KOPT-K1 (cell line): Measurements from ENCODE around the gene TM4SF4.

Source experiments
- H3K27ac ChIP-seq: fragments of 200-600 bp; sonication (generic); 2 replicates; pipeline ENCODE4 v1.5.1; 2016; ENCODE audit warnings: antibody characterized with exemption, mild to moderate bottlenecking, low read depth, low read length; ENCODE audit not compliant: poor library complexity, severe bottlenecking
- H3K36me3 ChIP-seq: fragments of 200-600 bp; sonication (generic); 2 replicates; pipeline ENCODE4 v1.5.1; 2017; ENCODE audit warnings: antibody characterized with exemption, mild to moderate bottlenecking, low read length, moderate library complexity; ENCODE audit not compliant: insufficient read depth
- H3K9me3 ChIP-seq: fragments of 200-600 bp; sonication (generic); 2 replicates; pipeline ENCODE4 v1.5.1; 2017; ENCODE audit warnings: antibody characterized with exemption, low read length, mild to moderate bottlenecking; ENCODE audit not compliant: insufficient read depth, poor library complexity, severe bottlenecking

The TM4SF4 gene

DNA sequence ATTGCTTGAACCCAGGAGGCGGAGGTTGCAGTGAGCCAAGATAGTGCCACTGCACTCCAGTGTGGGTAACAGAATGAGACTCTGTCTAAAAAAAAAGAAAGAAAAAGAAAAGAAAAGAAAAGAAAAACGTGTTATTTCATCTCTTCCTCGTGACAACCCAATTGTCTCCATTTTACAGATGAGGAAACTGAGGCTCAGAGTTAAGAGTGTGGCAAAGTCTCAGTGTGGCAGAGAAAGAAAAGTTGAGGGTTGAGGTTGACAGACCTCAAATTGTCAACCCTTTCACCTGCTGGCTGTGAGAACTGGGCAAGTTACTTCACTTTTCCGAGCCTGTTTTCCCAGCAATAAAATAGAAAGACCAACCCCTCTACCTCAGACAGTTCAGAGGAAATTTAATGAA is 59.6 kb downstream of the TM4SF4 start:
- Histone ChIP-seq H3K9me3 (no peaks in the 10 kb centered on the region), H3K27ac (no peak overlapping the region)

DNA sequence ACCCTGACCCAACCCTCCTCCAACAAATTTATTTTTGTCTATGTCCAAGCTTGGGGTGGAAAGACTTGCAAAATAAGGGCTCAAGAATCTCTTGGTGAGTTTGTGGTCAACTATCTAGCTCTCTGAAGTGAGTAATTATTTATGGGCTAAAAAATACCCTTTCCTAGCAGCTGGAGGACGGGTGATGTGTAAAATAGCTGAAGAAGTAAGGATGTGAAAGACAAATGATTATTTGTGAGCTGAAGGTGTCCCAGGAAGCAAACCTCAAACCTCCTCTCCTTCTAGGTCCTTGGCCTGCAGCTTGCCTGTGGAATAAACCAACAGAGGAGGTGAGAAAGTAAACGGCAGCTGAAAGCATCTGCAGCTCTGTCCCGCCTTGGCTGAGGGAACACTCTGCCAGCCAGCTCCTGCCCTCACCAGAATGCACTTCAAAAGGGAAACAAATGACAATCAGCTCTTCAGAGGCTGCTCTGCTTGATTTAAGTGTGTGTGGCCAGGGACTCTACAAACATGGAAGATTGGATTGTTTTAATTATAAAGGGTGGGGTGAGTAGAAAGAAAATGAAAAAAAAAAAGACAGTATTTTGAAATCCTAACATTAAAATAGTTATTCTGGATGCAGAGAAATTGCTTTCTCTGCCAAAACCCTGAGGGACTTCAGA is 60.3 kb downstream of the TM4SF4 start:
- Histone ChIP-seq H3K27ac (no peak overlapping the region), H3K9me3 (no peaks in the 10 kb centered on the region)

More for the DNA sequence above, 59.6 kb downstream of the TM4SF4 start:
- no peaks in the 10 kb centered on the region for H3K36me3 ChIP-seq

DNA sequence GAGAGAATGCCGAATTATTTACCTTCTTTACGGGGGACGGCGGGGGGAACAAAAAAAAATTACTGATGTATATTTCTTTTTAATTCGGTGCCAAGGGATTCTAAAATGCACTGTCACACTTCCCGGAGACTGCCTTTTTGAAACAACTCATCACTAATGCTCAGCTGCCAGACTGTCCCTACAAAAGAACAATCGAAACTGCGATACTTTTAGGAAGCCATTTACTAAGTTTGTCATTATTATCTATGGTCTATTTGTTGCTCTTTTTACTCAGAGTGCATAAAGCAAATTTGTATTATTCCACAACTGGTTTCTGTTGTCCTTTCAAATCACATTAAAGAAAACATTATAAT is 60.8 kb downstream of the TM4SF4 start:
- Histone ChIP-seq H3K36me3 (no peaks in the 10 kb centered on the region), H3K27ac (no peak overlapping the region), H3K9me3 (no peaks in the 10 kb centered on the region)

More for the DNA sequence above, 60.3 kb downstream of the TM4SF4 start:
- no peaks in the 10 kb centered on the region for H3K36me3 ChIP-seq

DNA sequence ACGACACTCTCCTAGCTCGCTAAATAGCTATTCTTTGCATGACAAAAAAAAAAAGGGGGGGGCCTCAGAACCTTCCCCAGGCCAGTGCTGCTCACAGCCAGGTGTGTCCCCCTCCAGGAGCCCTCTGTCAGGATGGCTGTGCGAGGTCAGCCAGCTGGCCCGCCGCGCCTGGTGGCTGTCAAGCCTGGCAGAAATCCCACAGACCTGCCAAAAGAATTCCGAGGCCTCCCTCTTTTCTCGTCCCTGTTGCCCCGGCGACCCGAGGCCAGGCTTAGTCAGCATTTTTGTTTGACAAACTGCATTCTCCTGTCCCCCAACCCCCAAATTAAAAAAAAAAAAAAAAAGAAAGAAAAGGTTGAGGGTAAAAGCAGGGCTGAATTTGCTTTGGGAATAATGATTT is 61.9 kb downstream of the TM4SF4 start:
- H3K36me3 ChIP-seq: no peaks in the 10 kb centered on the region
- no peak overlapping the region for H3K27ac ChIP-seq
- no peaks in the 10 kb centered on the region for H3K9me3 ChIP-seq

DNA sequence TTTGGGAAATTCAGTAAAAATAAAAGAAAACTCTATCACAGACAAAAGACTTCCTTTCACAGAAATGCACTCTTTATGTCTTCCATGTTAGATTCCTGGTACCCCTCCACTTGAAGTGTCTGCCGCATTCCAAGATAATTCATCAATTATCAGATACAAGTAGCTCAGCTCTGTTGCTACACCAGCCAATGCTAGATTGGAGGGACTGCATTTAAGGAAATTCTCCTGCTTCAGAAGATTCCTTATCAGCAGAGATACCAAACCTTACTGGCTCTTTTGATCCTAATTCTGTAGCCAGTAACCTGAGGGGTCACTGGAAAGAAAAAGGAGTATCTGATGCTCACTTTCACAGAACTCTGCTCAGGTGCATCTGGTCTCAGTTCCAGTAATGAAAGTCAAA is 63.9 kb downstream of the TM4SF4 start:
- Histone ChIP-seq H3K27ac (no peak overlapping the region), H3K36me3 (no peaks in the 10 kb centered on the region), H3K9me3 (no peaks in the 10 kb centered on the region)

DNA sequence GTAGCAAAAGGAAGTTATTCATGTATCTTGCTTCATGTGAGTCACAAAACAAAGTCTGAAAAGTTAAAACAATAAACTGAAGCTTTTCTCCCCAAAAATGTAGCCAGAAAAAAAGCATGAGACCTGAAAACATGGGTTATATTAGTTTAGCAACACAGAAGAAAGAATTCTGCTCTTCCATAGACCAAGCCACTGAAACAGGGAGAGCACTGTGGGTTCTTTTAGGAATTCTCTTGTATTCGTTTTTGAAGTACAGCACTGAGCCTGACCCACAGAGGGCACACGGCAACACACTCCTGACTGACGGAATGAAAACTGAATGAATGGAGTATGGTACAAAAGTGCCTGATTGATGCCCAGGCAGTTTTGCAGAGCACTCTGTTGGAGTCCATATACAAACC is 66.6 kb downstream of the TM4SF4 start:
- Histone ChIP-seq H3K9me3 (no peaks in the 10 kb centered on the region), H3K27ac (no peak overlapping the region), H3K36me3 (no peaks in the 10 kb centered on the region)

DNA sequence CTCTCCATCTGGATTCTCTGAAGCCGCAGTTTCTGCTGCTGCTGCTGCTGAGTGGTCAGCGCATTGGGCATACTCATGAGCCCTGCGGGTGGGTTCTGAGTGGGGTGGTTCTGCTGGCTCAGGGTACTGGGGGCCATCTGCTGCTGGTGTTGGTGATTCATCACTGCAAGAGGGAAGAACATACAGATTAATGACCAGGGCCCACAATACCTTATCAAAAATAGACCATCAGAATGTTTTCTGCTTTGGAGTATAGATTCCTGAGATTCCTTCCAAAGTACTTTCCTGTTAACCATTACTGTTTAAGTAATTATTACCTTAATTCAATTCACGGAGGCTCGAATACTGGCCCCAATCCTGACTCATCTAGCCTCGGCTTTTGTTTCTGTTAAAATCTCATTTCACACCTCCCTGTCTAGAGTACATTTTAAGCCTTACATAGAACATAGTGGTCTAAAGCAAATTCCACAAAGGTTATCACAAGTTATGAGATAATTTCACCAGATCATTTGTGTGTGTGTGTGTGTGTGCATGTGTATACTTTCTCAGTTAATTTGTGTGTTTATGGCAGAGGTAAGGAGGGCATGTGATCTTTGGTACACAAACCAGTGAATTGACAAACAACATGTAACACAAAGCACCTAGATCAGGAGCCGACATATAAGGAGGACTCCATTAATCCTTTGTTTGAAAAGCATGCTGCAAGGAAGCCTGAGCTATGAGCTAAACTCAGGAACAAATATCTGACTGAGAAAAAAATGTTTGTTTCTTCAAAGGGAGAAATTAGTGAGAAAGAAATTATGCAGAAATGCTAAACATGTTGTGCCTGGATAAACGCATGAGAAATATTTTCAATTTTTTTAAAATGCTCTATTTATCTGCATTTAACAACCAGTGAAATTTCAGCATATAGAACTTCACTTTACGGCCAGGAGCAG is 68.1 kb downstream of the TM4SF4 start:
- H3K27ac ChIP-seq: no peak overlapping the region
- no peaks in the 10 kb centered on the region for H3K36me3 ChIP-seq
- no peaks in the 10 kb centered on the region for H3K9me3 ChIP-seq

DNA sequence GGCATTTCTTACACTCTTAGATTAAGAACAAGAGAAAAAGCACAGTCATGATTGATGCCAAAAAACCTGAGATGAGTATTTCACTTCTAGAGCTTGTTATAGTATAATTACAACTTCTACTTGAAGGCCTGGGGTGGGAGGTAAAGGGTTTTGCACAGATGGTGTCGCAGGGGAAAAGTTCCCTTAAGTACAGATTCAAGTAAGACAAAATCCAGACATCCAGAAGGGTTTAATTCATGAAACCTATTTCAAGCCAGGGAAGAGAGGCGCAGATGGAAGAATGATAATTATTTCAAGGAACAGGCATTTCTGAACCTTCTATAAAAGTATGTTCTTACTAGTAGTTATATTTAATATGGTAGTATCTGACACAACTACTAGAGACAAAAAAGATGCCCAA is 70.6 kb downstream of the TM4SF4 start:
- Histone ChIP-seq H3K27ac (no peak overlapping the region), H3K36me3 (no peaks in the 10 kb centered on the region), H3K9me3 (no peaks in the 10 kb centered on the region)

DNA sequence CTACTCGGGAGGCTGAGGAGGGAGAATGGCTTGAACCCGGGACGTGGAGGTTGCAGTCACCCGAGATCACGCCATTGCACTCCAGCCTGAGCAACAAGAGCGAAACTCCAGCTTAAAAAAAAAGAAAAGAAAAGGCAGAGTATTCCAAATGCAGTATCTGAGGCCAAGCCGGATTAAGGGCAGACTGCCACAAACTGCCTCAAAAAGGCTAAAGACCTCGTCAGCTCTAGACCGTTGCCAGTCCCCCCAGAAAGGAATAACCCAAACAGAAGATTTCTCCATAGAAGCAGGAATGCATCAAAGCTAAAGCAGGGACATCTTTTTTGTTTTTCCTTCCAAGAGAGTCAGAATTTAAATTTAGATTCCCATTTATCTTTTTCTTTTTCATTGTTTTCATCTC is 72.9 kb downstream of the TM4SF4 start:
- H3K9me3 ChIP-seq: no peaks in the 10 kb centered on the region
- H3K27ac ChIP-seq: no peak overlapping the region
- no peaks in the 10 kb centered on the region for H3K36me3 ChIP-seq

DNA sequence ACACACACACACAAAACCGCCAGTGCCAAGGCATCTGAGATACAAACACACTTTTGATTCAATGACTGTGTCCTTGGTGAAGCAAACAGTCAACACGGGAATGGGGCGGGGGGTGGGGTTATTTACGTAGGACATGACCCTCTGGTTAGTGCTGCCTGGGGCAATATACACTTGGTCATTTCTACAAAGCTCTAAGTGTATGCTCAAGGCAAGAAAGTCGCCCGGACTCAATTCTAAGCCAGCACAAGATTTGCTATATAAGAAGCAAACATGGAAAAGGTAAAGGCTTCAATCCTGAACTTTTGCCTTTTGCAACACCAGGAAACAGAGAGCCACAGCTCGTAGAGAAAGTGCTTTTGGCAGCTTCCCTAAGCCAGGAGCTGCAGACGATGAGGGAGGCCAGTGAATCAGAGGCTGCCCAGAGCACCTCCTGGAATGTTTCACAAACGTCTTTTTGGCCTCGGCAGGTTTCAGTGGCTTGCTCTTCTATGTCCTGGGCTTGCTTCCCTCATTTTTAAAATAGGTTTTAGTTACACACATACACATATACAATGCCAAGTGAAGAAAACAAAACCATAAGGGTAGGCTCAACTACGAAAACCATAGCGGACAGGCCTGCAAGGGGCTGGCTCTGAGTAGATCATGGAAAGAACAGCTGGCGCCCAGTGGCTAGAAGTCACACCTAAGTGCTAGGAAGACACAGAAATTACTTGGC is 73.6 kb downstream of the TM4SF4 start:
- no peaks in the 10 kb centered on the region for H3K9me3 ChIP-seq
- no peak overlapping the region for H3K27ac ChIP-seq

DNA sequence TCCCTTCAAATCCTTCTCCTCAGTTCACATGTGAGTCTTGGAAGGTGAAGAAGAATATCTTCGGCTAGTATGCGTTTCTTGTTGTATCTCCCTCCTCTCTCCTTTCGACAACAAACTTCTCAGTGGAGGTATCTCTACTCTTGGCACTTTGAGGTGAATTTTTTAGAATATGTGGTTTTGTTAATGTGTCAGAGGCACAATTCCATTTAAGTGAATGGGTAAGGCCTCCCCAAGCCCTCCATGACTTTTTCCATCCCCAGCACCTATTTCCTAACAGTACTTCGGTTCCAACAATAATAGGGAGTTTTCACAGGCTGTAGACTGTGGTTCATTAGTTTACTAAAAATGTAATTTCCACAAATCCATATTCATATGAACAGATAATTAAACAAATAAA is 74.2 kb downstream of the TM4SF4 start:
- no peaks in the 10 kb centered on the region for H3K9me3 ChIP-seq
- H3K27ac ChIP-seq: no peak overlapping the region
- no peaks in the 10 kb centered on the region for H3K36me3 ChIP-seq

More for the DNA sequence above, 73.6 kb downstream of the TM4SF4 start:
- no peaks in the 10 kb centered on the region for H3K36me3 ChIP-seq

DNA sequence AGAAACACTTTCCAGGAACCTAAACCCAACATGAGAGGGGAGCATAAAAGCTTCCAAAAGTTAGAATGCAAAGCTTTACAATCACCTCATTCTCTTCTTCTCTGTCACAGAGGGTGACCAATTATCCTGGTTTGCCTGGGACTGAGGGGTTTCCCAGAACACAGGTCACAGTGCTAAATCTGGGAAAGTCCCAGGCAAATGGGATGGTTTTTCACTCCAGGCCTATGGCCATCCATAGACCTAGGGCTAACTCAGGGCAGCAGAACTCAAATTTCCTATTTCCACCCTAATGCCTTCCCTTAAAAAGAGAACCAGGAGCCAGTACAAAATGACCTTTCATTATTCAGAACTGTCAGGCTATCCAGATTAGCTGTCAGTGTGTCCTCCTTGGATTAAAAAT is 77.0 kb downstream of the TM4SF4 start:
- Histone ChIP-seq H3K9me3 (no peaks in the 10 kb centered on the region), H3K36me3 (no peaks in the 10 kb centered on the region), H3K27ac (no peak overlapping the region)

DNA sequence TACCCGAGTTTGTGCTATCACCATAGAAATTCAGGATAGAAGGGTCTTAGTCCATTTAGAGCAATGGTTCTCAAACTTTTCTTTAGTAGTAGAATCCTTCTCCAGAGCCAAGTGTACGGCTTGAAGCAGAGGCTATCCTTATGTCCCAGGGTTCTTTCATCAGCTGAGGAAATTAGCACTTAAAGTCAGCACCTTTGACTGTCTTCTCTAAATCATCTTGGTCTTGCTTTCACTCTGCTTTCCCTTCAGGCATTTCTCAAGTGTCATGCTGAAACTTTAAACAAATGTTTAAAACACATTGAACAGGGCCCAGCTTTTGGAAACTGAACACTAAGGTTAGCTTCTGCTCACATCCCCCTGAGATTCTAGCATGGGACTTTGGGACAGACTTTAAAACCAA is 78.2 kb downstream of the TM4SF4 start:
- no peak overlapping the region for H3K27ac ChIP-seq
- H3K36me3 ChIP-seq: no peaks in the 10 kb centered on the region
- H3K9me3 ChIP-seq: no peaks in the 10 kb centered on the region
